Pancreas (tissue), 10 donors: ENCODE data around the gene SMURF2. TPM values are rescaled to one million over a fixed set of nuclear protein-coding genes. Genes with fewer than 3 reads are reported as not detected.

ENCODE experiments used
- ATAC-seq, 4 donors: fragments of 200-7000 bp; cut with Tn5 transposase; one replicate each; pipeline versions ENCODE4 v1.8.0 to v1.9.1; 2020; ENCODE audit warnings: mild to moderate bottlenecking in 4 of 4, moderate library complexity in 4 of 4
- DNase-seq, 6 donors: peaks; one replicate each; pipeline ENCODE4 v3.0.0-alpha.2; 2020
- FAIRE-seq: peaks from 2 replicates; lab custom pipeline; 2012; peaks lifted over from hg19 to GRCh38; lab: Jason Lieb, UNC
- H3K27ac ChIP-seq, 4 donors: fragments of 200-600 bp; sonication (generic); 1 replicate in 3 of 4; 2 replicates in 1 of 4; pipeline versions ENCODE4 v1.5.0 to v1.8.0; 2020
- H3K27me3 ChIP-seq, 4 donors: fragments of 200-600 bp; one replicate each; pipeline ENCODE4 v1.8.0; 2021
- H3K36me3 ChIP-seq, 3 donors: fragments of 200-600 bp; sonication (generic) in 1 of 3; one replicate each; pipeline versions ENCODE4 v1.5.0 to v1.8.0; 2020 to 2021
- H3K4me1 ChIP-seq, 3 donors: fragments of 200-600 bp; one replicate each; pipeline ENCODE4 v1.8.0; 2021
- H3K4me3 ChIP-seq, 4 donors: fragments of 200-600 bp; sonication (generic) in 2 of 4; one replicate each; pipeline versions ENCODE4 v1.5.0 to v1.8.0; 2020 to 2021
- H3K9me3 ChIP-seq, 4 donors: fragments of 200-600 bp; one replicate each; pipeline ENCODE4 v1.8.0; 2021
- WGBS, 2 donors: extraction: QIAGEN DNeasy Blood & Tissue Kit; methylation state at CpG; one replicate each; pipeline ENCODE4 v1.1.7; 2013; 5-methylcytosine and 5-hydroxymethylcytosine counted together
- intact Hi-C, 3 donors: fragments of 100-400 bp; cut with DNase I; formaldehyde crosslinking; loops; one replicate each; pipeline versions ENCODE4 v1.11.1 to v1.14.2; 2022
- polyA plus RNA-seq, 2 donors: library from polyadenylated mRNA; stranded (reverse); fragments of 200-250 nt; gene quantifications; one replicate each; pipeline ENCODE4 v1.2.3, GENCODE V29; 2013
- total RNA-seq, 6 donors: library from RNA; stranded (reverse); fragmentation: NEBNext Ultra II Directional in 4 of 6; extraction: Animal tissue kit (Norgen Biotek cat#: 25700) in 4 of 6; gene quantifications; one replicate each; pipeline versions ENCODE4 v1.2.1 to v1.2.4, GENCODE V29; 2021 to 2023
- TF ChIP-seq, protein P1 (sequence below), 4 donors: fragments of 200-600 bp; sonication (generic) in 3 of 4; IDR thresholded peaks; one replicate each; pipeline versions ENCODE4 v1.5.0 to v1.8.0; 2021; ENCODE audit warnings: antibody characterized with exemption in 4 of 4
- donor health status: healthy with polysubstance abuse.
- donor health status: DM: no; HTN: no; CAD: no; lungs with moderate emphysema.
- donor health status: DM: no; HTN: no; CAD: no.
- donor health status: control.
- donor health status: control.
- donor health status: Bipolar disorder and iron deficiency.
- donor health status: DM: yes; HTN: yes; CAD: no.
- donor health status: DM: no; HTN: no; CAD: no.
- donor health status: DM: no; HTN: no; CAD: no.
- donor health status: DM: yes; HTN: yes; CAD: no.

Gene SMURF2
- total and polyA plus RNA-seq, 8 donors, result 3.0 to 17.1 (median 8.0) TPM

DNA sequence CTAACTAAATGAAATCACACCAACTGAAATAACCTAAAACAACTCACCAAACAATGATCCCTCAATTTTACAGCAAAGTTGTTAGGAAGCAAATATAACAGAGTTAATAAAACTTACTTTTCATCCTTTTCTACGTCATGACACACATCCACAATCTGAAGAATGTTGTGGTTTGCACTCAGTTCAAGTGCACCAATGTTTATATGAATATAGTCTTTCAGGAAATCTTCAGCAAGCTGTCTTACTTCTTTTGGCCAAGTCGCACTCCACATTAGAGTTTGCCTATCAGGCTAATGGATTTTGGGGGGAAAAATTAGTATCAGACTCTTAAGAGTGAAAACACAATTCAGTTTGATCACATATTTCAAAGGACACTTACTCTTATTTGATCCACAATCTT, 159.3 kb downstream of the SMURF2 start:
- intact Hi-C loops, result no loop called here
- ATAC-seq, result no peak
- Histone ChIP-seq H3K27ac (peak overlapping the region in 1 of 4 donors; percentile 1), H3K27me3 (no peaks in the 10 kb centered on the region), H3K4me1 (peaks cover 20 to 39% (median 27%) of the 10 kb centered on the region in 3 donors), H3K4me3 (no peak overlapping the region), H3K36me3 (peaks cover 15 to 53% (median 49%) of the 10 kb centered on the region in 3 donors), H3K9me3 (no peaks in the 10 kb centered on the region)
- TF ChIP-seq, protein P1, sequence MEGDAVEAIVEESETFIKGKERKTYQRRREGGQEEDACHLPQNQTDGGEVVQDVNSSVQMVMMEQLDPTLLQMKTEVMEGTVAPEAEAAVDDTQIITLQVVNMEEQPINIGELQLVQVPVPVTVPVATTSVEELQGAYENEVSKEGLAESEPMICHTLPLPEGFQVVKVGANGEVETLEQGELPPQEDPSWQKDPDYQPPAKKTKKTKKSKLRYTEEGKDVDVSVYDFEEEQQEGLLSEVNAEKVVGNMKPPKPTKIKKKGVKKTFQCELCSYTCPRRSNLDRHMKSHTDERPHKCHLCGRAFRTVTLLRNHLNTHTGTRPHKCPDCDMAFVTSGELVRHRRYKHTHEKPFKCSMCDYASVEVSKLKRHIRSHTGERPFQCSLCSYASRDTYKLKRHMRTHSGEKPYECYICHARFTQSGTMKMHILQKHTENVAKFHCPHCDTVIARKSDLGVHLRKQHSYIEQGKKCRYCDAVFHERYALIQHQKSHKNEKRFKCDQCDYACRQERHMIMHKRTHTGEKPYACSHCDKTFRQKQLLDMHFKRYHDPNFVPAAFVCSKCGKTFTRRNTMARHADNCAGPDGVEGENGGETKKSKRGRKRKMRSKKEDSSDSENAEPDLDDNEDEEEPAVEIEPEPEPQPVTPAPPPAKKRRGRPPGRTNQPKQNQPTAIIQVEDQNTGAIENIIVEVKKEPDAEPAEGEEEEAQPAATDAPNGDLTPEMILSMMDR (IDR thresholded peaks at IDR 0.05), result no peak
- no peak for DNase-seq
- WGBS, 2 donors, result 74 to 81% methylated on average over 2 of the region's 2 CpGs
- no peak for FAIRE-seq

DNA sequence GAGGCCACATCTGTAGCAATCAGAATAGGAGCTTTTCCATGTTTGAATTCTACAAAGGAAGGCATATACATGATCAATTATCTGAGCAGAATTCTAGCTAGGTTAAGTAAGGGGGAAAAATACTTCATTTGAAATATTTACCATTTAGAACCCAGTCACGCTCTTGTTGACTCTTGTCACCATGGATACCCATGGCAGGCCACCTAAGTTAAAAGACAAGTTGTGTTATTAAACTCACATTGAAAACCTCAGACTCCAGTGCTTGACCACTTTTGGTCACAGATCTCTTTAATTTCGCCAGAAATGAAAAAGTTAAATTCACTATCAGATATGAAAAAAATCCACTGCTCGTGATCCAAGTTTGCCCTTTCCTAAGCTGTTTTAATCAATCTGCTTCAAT, 160.1 kb downstream of the SMURF2 start:
- intact Hi-C loops, result no loop called here
- FAIRE-seq, result no peak

DNA sequence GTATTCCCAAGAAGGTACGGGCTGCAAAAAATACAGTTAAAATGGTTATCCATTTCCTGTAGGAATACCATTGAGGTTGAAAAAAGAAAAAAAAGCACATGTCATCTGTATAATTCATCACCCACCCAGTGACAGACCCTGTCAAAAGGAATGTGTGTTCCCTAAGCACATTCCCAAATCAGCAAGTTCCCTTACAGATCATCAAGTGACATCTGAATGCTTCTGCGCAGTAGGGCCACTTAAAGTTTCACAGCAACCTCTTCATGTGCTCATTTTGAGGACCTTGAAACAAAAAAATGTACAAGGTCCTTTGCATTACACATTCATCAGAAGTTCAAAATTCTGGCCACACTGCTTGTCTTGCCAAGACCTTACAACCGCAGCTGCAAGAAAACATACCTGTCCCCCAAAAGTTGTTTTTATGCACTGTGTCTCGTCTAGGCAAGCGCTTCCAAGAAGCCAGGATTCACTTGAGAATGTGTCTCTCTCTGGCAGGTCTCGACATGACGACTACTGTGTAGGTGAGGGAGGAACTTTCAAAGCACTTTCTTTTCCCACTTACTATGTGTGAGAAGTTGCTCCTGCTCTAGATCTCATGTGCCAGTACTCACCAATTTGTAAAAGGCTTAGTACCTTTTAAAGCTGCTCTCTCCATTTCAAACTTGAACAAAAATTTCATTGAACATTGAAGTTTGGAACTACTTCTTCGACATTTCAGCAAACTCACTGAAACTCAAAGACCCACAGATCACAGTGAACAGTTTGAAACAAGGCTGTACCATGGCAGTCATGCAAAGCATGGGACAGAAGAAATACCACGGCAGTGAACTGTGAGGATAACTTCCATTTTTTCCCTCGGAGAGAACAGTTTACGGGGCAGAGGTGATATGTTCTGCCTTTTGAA, 161.0 kb downstream of the SMURF2 start:
- TF ChIP-seq, protein P1 (IDR thresholded peaks at IDR 0.05), result no peak
- Histone ChIP-seq H3K36me3 (peaks cover 15 to 53% (median 50%) of the 10 kb centered on the region in 3 donors), H3K9me3 (no peaks in the 10 kb centered on the region), H3K4me3 (no peak overlapping the region), H3K4me1 (peaks cover 20 to 44% (median 33%) of the 10 kb centered on the region in 3 donors), H3K27ac (no peak overlapping the region), H3K27me3 (no peaks in the 10 kb centered on the region)
- WGBS, 2 donors, result 78 to 90% methylated on average over 11 of the region's 11 CpGs
- intact Hi-C loops, result no loop called here
- no peak for FAIRE-seq
- ATAC-seq, result no peak
- DNase-seq, result no peak

More for the DNA sequence above, 160.1 kb downstream of the SMURF2 start:
- no peak overlapping the region for H3K4me3 ChIP-seq
- H3K4me1 ChIP-seq, result peaks cover 20 to 44% (median 33%) of the 10 kb centered on the region in 3 donors
- no peak for DNase-seq
- TF ChIP-seq, protein P1 (IDR thresholded peaks at IDR 0.05), result no peak
- H3K27me3 ChIP-seq, result no peaks in the 10 kb centered on the region
- no peak for ATAC-seq
- 62 to 63% methylated on average over 3 of the region's 3 CpGs for WGBS, 2 donors
- H3K27ac ChIP-seq, result no peak overlapping the region
- H3K9me3 ChIP-seq, result no peaks in the 10 kb centered on the region
- peaks cover 15 to 53% (median 50%) of the 10 kb centered on the region in 3 donors for H3K36me3 ChIP-seq

DNA sequence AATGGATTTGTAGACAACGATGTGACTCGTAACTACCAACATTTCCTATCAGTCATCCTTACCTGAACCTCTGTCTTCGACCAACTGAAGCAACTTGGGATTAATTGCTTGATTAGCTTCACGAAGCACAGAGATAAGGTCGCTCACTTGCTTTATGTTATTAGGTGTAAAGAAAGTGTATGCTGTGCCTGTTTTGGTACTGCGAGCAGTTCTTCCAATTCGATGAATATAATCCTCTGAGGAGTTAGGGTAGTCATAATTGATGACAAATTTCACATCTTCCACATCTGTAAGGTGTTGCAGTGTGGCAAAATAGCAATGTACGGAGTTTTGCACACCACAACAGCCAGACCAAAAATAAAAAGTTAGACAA, 161.6 kb downstream of the SMURF2 start:
- H3K4me1 ChIP-seq, result peaks cover 20 to 48% (median 37%) of the 10 kb centered on the region in 3 donors
- no peak for DNase-seq
- no peaks in the 10 kb centered on the region for H3K27me3 ChIP-seq
- no peak overlapping the region for H3K4me3 ChIP-seq
- H3K9me3 ChIP-seq, result no peaks in the 10 kb centered on the region
- no peak for ATAC-seq
- H3K27ac ChIP-seq, result no peak overlapping the region
- H3K36me3 ChIP-seq, result peaks cover 15 to 53% (median 50%) of the 10 kb centered on the region in 3 donors
- no peak for FAIRE-seq
- intact Hi-C loops, result no loop called here
- 77 to 82% methylated on average over 8 of the region's 8 CpGs for WGBS, 2 donors
- TF ChIP-seq, protein P1 (IDR thresholded peaks at IDR 0.05), result no peak
